HEK293 (cell line): ENCODE data around the gene STK10.

Experiments
- CTCF ChIA-PET: fragments of 350-600 bp; formaldehyde crosslinking; extraction: SDS; loops from one replicate; lab custom pipeline; 2021; ENCODE audit warnings: antibody characterized with exemption; lab: Yijun Ruan, JAX
- POLR2A ChIA-PET: fragments of 300-600 bp; formaldehyde crosslinking; extraction: SDS; loops from one replicate; lab custom pipeline; 2020; ENCODE audit warnings: antibody characterized with exemption, inconsistent platforms; lab: Yijun Ruan, JAX
- H3K27ac ChIP-seq: fragments of 200-500 bp; sonication (Bioruptor generic); 2 replicates; pipeline ENCODE4 v1.5.1; 2014; ENCODE audit warnings: low read depth, low read length, control low read depth, inconsistent platforms; ENCODE audit errors: extremely low read depth
- H3K36me3 ChIP-seq, 2 experiments: fragments of 200-500 bp in 1 of 2; sonication (Bioruptor generic) in 1 of 2; 1 replicate in 1 of 2; 2 replicates in 1 of 2; pipeline ENCODE4 v1.5.1; 2014 to 2017; ENCODE audit warnings: inconsistent platforms in 2 of 2, low read length in 2 of 2; ENCODE audit not compliant: control insufficient read depth in 2 of 2, insufficient read depth in 1 of 2
- H3K4me1 ChIP-seq: fragments of 200-500 bp; sonication (Bioruptor generic); 2 replicates; pipeline ENCODE4 v1.5.1; 2014; ENCODE audit warnings: mild to moderate bottlenecking, low read length, inconsistent platforms; ENCODE audit not compliant: control insufficient read depth, insufficient read depth
- H3K4me3 ChIP-seq: 2 replicates; pipeline ENCODE4 v1.5.1; 2011; ENCODE audit warnings: low read depth, mild to moderate bottlenecking, control low read depth, low read length, moderate library complexity
- H3K9me3 ChIP-seq: fragments of 200-500 bp; sonication (Bioruptor generic); 2 replicates; pipeline ENCODE4 v1.5.1; 2014; ENCODE audit warnings: low read depth, low read length, inconsistent platforms; ENCODE audit not compliant: control insufficient read depth, insufficient read depth
- PRDM10 ChIP-seq: fragments of 450-650 bp; formaldehyde crosslinking; IDR thresholded peaks from 2 replicates; pipeline ENCODE4 v1.5.1; 2016; ENCODE audit warnings: missing biosample characterization, missing genetic modification characterization
- SCRT2 ChIP-seq: fragments of 450-650 bp; formaldehyde crosslinking; IDR thresholded peaks from 2 replicates; pipeline ENCODE4 v1.5.1; 2016; ENCODE audit warnings: missing biosample characterization, missing genetic modification characterization
- ZBTB10 ChIP-seq: fragments of 450-650 bp; formaldehyde crosslinking; IDR thresholded peaks from 2 replicates; pipeline ENCODE4 v1.5.1; 2016; ENCODE audit warnings: missing biosample characterization, missing genetic modification characterization
- ZNF121 ChIP-seq: fragments of 450-650 bp; formaldehyde crosslinking; IDR thresholded peaks from 2 replicates; pipeline ENCODE4 v1.5.1; 2016; ENCODE audit warnings: missing biosample characterization, missing genetic modification characterization
- ZNF202 ChIP-seq: fragments of 450-650 bp; formaldehyde crosslinking; IDR thresholded peaks from 2 replicates; pipeline ENCODE4 v1.5.1; 2016; ENCODE audit warnings: missing biosample characterization, missing genetic modification characterization, borderline replicate concordance
- ZNF239 ChIP-seq: fragments of 450-650 bp; formaldehyde crosslinking; IDR thresholded peaks from 2 replicates; pipeline ENCODE4 v1.5.1; 2016; ENCODE audit warnings: missing biosample characterization, missing genetic modification characterization
- ZNF24 ChIP-seq: fragments of 450-650 bp; formaldehyde crosslinking; IDR thresholded peaks from 2 replicates; pipeline ENCODE4 v1.5.1; 2016; ENCODE audit warnings: missing biosample characterization, missing genetic modification characterization
- ZNF335 ChIP-seq: fragments of 450-650 bp; formaldehyde crosslinking; conservative IDR thresholded peaks from 2 replicates; pipeline ENCODE4 v1.5.1; 2016; ENCODE audit warnings: missing biosample characterization, missing genetic modification characterization
- ZNF366 ChIP-seq: fragments of 450-650 bp; formaldehyde crosslinking; conservative IDR thresholded peaks from 2 replicates; pipeline ENCODE4 v1.5.1; 2016; ENCODE audit warnings: missing biosample characterization, missing genetic modification characterization
- ZNF423 ChIP-seq: fragments of 450-650 bp; formaldehyde crosslinking; IDR thresholded peaks from 2 replicates; pipeline ENCODE4 v1.5.1; 2016; ENCODE audit warnings: missing biosample characterization, missing genetic modification characterization
- ZNF433 ChIP-seq: fragments of 450-650 bp; formaldehyde crosslinking; IDR thresholded peaks from 2 replicates; pipeline ENCODE4 v1.5.1; 2016; ENCODE audit warnings: missing biosample characterization, missing genetic modification characterization, low read depth
- ZNF610 ChIP-seq: fragments of 450-650 bp; formaldehyde crosslinking; IDR thresholded peaks from 2 replicates; pipeline ENCODE4 v1.5.1; 2016; ENCODE audit warnings: missing biosample characterization, missing genetic modification characterization, borderline replicate concordance
- ZSCAN23 ChIP-seq: fragments of 450-650 bp; formaldehyde crosslinking; IDR thresholded peaks from 2 replicates; pipeline ENCODE4 v1.5.1; 2016; ENCODE audit warnings: missing biosample characterization, missing genetic modification characterization
- TF ChIP-seq, protein P1 (sequence below): fragments of 450-650 bp; formaldehyde crosslinking; IDR thresholded peaks from 2 replicates; pipeline ENCODE4 v1.5.1; 2016; ENCODE audit warnings: missing biosample characterization, missing genetic modification characterization
- TF ChIP-seq, protein P2 (sequence below): fragments of 450-650 bp; formaldehyde crosslinking; IDR thresholded peaks from 2 replicates; pipeline ENCODE4 v1.5.1; 2016; ENCODE audit warnings: missing biosample characterization, missing genetic modification characterization
- TF ChIP-seq, protein P3 (sequence below): fragments of 450-650 bp; formaldehyde crosslinking; IDR thresholded peaks from 2 replicates; pipeline ENCODE4 v1.5.1; 2016; ENCODE audit warnings: missing biosample characterization, missing genetic modification characterization

Gene STK10

GRCh38 chr5:172007175-172008110, 180.6 kb downstream of the STK10 start (continued):
- TF ChIP-seq ZSCAN23 = peak; percentile 80; the same call in 1 of the 2 replicates
- TF ChIP-seq ZNF366 (tag by site-specific recombination) = 0 out of 2 replicates have a peak, but pooled peaks have one; percentile 9
- TF ChIP-seq SCRT2 (tag by site-specific recombination) = peak; percentile 66
- TF ChIP-seq, protein P1, sequence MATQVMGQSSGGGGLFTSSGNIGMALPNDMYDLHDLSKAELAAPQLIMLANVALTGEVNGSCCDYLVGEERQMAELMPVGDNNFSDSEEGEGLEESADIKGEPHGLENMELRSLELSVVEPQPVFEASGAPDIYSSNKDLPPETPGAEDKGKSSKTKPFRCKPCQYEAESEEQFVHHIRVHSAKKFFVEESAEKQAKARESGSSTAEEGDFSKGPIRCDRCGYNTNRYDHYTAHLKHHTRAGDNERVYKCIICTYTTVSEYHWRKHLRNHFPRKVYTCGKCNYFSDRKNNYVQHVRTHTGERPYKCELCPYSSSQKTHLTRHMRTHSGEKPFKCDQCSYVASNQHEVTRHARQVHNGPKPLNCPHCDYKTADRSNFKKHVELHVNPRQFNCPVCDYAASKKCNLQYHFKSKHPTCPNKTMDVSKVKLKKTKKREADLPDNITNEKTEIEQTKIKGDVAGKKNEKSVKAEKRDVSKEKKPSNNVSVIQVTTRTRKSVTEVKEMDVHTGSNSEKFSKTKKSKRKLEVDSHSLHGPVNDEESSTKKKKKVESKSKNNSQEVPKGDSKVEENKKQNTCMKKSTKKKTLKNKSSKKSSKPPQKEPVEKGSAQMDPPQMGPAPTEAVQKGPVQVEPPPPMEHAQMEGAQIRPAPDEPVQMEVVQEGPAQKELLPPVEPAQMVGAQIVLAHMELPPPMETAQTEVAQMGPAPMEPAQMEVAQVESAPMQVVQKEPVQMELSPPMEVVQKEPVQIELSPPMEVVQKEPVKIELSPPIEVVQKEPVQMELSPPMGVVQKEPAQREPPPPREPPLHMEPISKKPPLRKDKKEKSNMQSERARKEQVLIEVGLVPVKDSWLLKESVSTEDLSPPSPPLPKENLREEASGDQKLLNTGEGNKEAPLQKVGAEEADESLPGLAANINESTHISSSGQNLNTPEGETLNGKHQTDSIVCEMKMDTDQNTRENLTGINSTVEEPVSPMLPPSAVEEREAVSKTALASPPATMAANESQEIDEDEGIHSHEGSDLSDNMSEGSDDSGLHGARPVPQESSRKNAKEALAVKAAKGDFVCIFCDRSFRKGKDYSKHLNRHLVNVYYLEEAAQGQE = no peak
- TF ChIP-seq, protein P2, sequence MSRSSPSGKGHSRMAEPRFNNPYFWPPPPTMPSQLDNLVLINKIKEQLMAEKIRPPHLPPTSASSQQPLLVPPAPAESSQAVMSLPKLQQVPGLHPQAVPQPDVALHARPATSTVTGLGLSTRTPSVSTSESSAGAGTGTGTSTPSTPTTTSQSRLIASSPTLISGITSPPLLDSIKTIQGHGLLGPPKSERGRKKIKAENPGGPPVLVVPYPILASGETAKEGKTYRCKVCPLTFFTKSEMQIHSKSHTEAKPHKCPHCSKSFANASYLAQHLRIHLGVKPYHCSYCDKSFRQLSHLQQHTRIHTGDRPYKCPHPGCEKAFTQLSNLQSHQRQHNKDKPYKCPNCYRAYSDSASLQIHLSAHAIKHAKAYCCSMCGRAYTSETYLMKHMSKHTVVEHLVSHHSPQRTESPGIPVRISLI (tag by site-specific recombination) = no peak
- TF ChIP-seq ZBTB10 (tag by site-specific recombination) = 0 out of 2 replicates have a peak, but pooled peaks have one; percentile 22
- peak; percentile 4; the same call in 1 of the 2 replicates for TF ChIP-seq ZNF610 (tag by site-specific recombination)
- TF ChIP-seq, protein P3, sequence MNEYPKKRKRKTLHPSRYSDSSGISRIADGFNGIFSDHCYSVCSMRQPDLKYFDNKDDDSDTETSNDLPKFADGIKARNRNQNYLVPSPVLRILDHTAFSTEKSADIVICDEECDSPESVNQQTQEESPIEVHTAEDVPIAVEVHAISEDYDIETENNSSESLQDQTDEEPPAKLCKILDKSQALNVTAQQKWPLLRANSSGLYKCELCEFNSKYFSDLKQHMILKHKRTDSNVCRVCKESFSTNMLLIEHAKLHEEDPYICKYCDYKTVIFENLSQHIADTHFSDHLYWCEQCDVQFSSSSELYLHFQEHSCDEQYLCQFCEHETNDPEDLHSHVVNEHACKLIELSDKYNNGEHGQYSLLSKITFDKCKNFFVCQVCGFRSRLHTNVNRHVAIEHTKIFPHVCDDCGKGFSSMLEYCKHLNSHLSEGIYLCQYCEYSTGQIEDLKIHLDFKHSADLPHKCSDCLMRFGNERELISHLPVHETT (tag by site-specific recombination) = peak; percentile 54
- no peak for TF ChIP-seq ZNF433
- TF ChIP-seq ZNF121 (tag by site-specific recombination) = no peak
- no peak for TF ChIP-seq ZNF423
- TF ChIP-seq ZNF335 (tag by site-specific recombination) = peak; percentile 20; the same call in 1 of the 2 replicates

DNA sequence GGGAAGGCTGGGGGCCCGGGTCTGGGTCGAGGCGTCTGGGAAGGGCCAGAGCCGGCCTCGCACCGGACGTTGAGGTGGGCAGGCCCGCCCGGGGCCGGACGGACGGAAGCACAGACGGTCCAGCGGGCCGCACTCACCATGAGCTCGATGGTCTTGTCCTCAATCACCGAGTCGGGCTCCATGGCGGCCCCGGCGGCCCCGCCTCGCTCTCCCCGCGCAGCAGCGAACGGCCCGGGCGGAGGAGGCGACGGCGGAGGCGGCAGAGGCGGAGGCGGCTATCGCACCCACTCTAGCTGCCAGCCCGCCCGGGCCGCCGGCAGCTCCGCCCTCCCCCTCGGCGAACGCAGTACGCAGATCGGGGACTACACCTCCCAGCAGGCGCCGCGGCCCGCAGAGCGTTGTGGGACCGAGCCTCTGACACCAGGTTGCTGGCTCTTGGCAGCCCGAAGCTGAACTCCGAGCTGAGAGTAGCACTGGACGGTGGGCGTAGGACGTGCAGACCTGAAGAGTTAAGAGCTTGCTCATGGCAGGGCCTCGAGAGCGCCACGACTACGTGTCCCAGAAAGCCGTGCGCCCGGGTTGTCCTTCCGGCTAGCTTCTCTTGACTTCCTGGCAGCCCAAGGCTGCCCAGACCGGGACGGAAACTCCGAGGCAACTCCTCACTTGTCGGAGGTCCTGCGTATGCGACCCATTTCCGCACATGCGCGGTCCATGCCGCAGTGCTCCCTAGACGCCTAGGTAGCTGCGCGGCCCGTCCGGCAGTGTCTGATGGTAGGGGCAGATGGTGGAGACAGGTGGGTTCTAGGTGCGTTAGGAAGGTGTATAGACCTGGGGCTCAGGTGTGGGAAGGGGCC, 181.5 kb downstream of the STK10 start, which contains the start of gene FBXW11:
Gene FBXW11 (minus strand): TSS at position 318 of the 854 bp plus-strand sequence. CDS start 136 bp downstream, at position 182.
- Histone ChIP-seq H3K9me3 (no peaks in the 10 kb centered on the region), H3K36me3 (no peaks in the 10 kb centered on the region), H3K4me1 (peaks cover 23% of the 10 kb centered on the region), H3K27ac (peak within 1 kb of the TSS; percentile 97), H3K4me3 (peak within 1 kb of the TSS; percentile 90)
- CTCF ChIA-PET = interaction anchor here (0.5 to 3.9 kb wide), 12 partner anchors 10 to 623 kb away, joined by 3 to 31 read pairs (median 4); no protein-coding TSS in a partner anchor
- POLR2A ChIA-PET = interaction anchor here (0.5 to 3.0 kb wide), 18 partner anchors 10 to 619 kb away, joined by 3 to 19 read pairs (median 4); partner anchors contain the start of genes NPM1, STK10 and UBTD2
- TF ChIP-seq PRDM10 (tag by site-specific recombination) (peak; percentile 63), ZNF202 (tag by site-specific recombination) (peak; percentile 76; the same call in 1 of the 2 replicates), ZNF121 (tag by site-specific recombination) (no peak), ZNF239 (tag by site-specific recombination) (no peak), ZNF24 (tag by site-specific recombination) (no peak)
